H9 (cell line): ENCODE results near the gene BORCS6. TPM values are rescaled to one million over a fixed set of nuclear protein-coding genes. Genes with fewer than 3 reads are reported as not detected.
A peak's percentile ranks its signal among the peaks of the same experiment; 100 is the strongest.

ENCODE experiments used
- DNase-seq: peaks from one replicate; pipeline ENCODE4 v3.0.0-alpha.2; 2017
- H2AFZ ChIP-seq: one replicate; pipeline ENCODE4 v1.6.1; 2013; ENCODE audit warnings: mild to moderate bottlenecking, low read length, control low read depth, moderate library complexity
- H2AK5ac ChIP-seq: 2 replicates; pipeline ENCODE4 v1.6.1; 2013; ENCODE audit warnings: low read length, control low read depth, mixed read lengths; ENCODE audit not compliant: insufficient read length
- H2BK120ac ChIP-seq: one replicate; pipeline ENCODE4 v1.6.1; 2013; ENCODE audit warnings: low read depth, mild to moderate bottlenecking, low read length, control low read depth, inconsistent platforms; ENCODE audit not compliant: poor library complexity, severe bottlenecking
- H2BK12ac ChIP-seq: 2 replicates; pipeline ENCODE4 v1.6.1; 2013; ENCODE audit warnings: low read length, control low read depth, mixed read lengths, low read depth; ENCODE audit not compliant: insufficient read length
- H2BK15ac ChIP-seq: 2 replicates; pipeline ENCODE4 v1.6.1; 2013; ENCODE audit warnings: low read depth, low read length, control low read depth
- H2BK20ac ChIP-seq: one replicate; pipeline ENCODE4 v1.6.1; 2013; ENCODE audit warnings: low read depth, mild to moderate bottlenecking, low read length, control low read depth, inconsistent platforms; ENCODE audit not compliant: poor library complexity, severe bottlenecking
- H2BK5ac ChIP-seq: 2 replicates; pipeline ENCODE4 v1.6.1; 2013; ENCODE audit warnings: low read length, control low read depth, mixed read lengths; ENCODE audit not compliant: insufficient read length
- H3K14ac ChIP-seq: 2 replicates; pipeline ENCODE4 v1.6.1; 2013; ENCODE audit warnings: low read length, control low read depth; ENCODE audit not compliant: insufficient read depth
- H3K18ac ChIP-seq: 2 replicates; pipeline ENCODE4 v1.6.1; 2013; ENCODE audit warnings: low read depth, mild to moderate bottlenecking, mixed read lengths, low read length, control low read depth; ENCODE audit not compliant: insufficient read length
- H3K23ac ChIP-seq: 2 replicates; pipeline ENCODE4 v1.6.1; 2013; ENCODE audit warnings: low read length, control low read depth, mixed read lengths, low read depth; ENCODE audit not compliant: insufficient read length
- H3K23me2 ChIP-seq: 2 replicates; pipeline ENCODE4 v1.6.1; 2013; ENCODE audit warnings: low read depth, mild to moderate bottlenecking, mixed read lengths, low read length, control low read depth; ENCODE audit not compliant: insufficient read length, poor library complexity, severe bottlenecking
- H3K27ac ChIP-seq: 2 replicates; pipeline ENCODE4 v1.5.1; 2013; ENCODE audit warnings: low read length, control low read depth, mixed read lengths, low read depth; ENCODE audit not compliant: insufficient read length
- H3K27me3 ChIP-seq: 2 replicates; pipeline ENCODE4 v1.6.1; 2013; ENCODE audit warnings: low read length, control low read depth, inconsistent platforms; ENCODE audit not compliant: insufficient read depth
- H3K4ac ChIP-seq: 2 replicates; pipeline ENCODE4 v1.6.1; 2013; ENCODE audit warnings: low read depth, mild to moderate bottlenecking, control low read depth, inconsistent platforms, low read length, moderate library complexity
- H3K4me1 ChIP-seq: 2 replicates; pipeline ENCODE4 v1.6.1; 2013; ENCODE audit warnings: low read length, control low read depth, inconsistent platforms; ENCODE audit not compliant: insufficient read depth
- H3K4me2 ChIP-seq: 2 replicates; pipeline ENCODE4 v1.6.1; 2013; ENCODE audit warnings: low read length, control low read depth, mixed read lengths; ENCODE audit not compliant: insufficient read length, insufficient read depth
- H3K56ac ChIP-seq: 2 replicates; pipeline ENCODE4 v1.6.1; 2013; ENCODE audit warnings: low read depth, mild to moderate bottlenecking, mixed read lengths, low read length, control low read depth; ENCODE audit not compliant: insufficient read length
- H3K79me1 ChIP-seq: 2 replicates; pipeline ENCODE4 v1.6.1; 2013; ENCODE audit warnings: low read depth, mild to moderate bottlenecking, moderate library complexity, low read length, control low read depth, inconsistent platforms; ENCODE audit not compliant: insufficient read depth, poor library complexity, severe bottlenecking
- H3K79me2 ChIP-seq: 2 replicates; pipeline ENCODE4 v1.6.1; 2013; ENCODE audit warnings: low read length, control low read depth, inconsistent platforms; ENCODE audit not compliant: insufficient read depth
- H3K9ac ChIP-seq: 2 replicates; pipeline ENCODE4 v1.6.1; 2013; ENCODE audit warnings: low read length, control low read depth, mixed read lengths; ENCODE audit not compliant: insufficient read length; ENCODE audit errors: extremely low read depth
- H3K9me3 ChIP-seq: one replicate; pipeline ENCODE4 v1.6.1; 2013; ENCODE audit warnings: low read depth, low read length, inconsistent platforms; ENCODE audit not compliant: control insufficient read depth
- H3T11ph ChIP-seq: one replicate; pipeline ENCODE4 v1.6.1; 2013; ENCODE audit warnings: mild to moderate bottlenecking, low read length, control low read depth, inconsistent platforms
- H4K20me1 ChIP-seq: one replicate; pipeline ENCODE4 v1.6.1; 2013; ENCODE audit not compliant: control insufficient read depth, insufficient read length, insufficient read depth
- H4K5ac ChIP-seq: 2 replicates; pipeline ENCODE4 v1.6.1; 2013; ENCODE audit warnings: low read depth, mild to moderate bottlenecking, mixed read lengths, low read length, control low read depth; ENCODE audit not compliant: insufficient read length
- H4K8ac ChIP-seq: replicated peaks from 2 replicates; pipeline ENCODE4 v1.6.1; 2013; ENCODE audit warnings: low read length, control low read depth, mixed read lengths, low read depth; ENCODE audit not compliant: insufficient read length
- H4K91ac ChIP-seq: 2 replicates; pipeline ENCODE4 v1.6.1; 2013; ENCODE audit warnings: low read depth, mild to moderate bottlenecking, moderate library complexity, mixed read lengths, low read length, control low read depth; ENCODE audit not compliant: insufficient read length
- H3K27ac Mint-ChIP-seq, 3 experiments: 2 replicates in 2 of 3; 3 replicates in 1 of 3; pipeline ENCODE4 v1.8.0; 2020 to 2021; ENCODE audit warnings: mixed read lengths in 3 of 3, mild to moderate bottlenecking in 1 of 3, moderate library complexity in 1 of 3
- H3K27me3 Mint-ChIP-seq: 2 replicates; pipeline ENCODE4 v1.8.0; 2021; ENCODE audit warnings: low read depth, mild to moderate bottlenecking, moderate library complexity, mixed read lengths
- H3K36me3 Mint-ChIP-seq, 3 experiments: 2 replicates in 2 of 3; 3 replicates in 1 of 3; pipeline ENCODE4 v1.8.0; 2020 to 2021; ENCODE audit warnings: low read depth in 3 of 3, mixed read lengths in 3 of 3; ENCODE audit not compliant: insufficient read depth in 1 of 3
- H3K4me1 Mint-ChIP-seq, 2 experiments: 2 replicates each; pipeline ENCODE4 v1.8.0; 2020; ENCODE audit warnings: mixed read lengths in 2 of 2
- H3K4me3 Mint-ChIP-seq, 2 experiments: 2 replicates in 1 of 2; 3 replicates in 1 of 2; pipeline ENCODE4 v1.8.0; 2020 to 2021; ENCODE audit warnings: mild to moderate bottlenecking in 2 of 2, mixed read lengths in 2 of 2, moderate library complexity in 1 of 2
- H3K9me3 Mint-ChIP-seq, 2 experiments: 2 replicates in 1 of 2; 3 replicates in 1 of 2; pipeline ENCODE4 v1.8.0; 2020; ENCODE audit warnings: mild to moderate bottlenecking in 2 of 2, mixed read lengths in 2 of 2, moderate library complexity in 1 of 2
- CTCF ChIP-seq: fragments of 200-600 bp; sonication (generic); conservative IDR thresholded peaks from 3 replicates; pipeline ENCODE4 v1.8.0; 2021; ENCODE audit warnings: antibody characterized with exemption, mild to moderate bottlenecking
- WGBS: extraction: QIAGEN DNeasy Blood & Tissue Kit; methylation state at CpG from one replicate; pipeline ENCODE4 v1.1.7; 2013; ENCODE audit warnings: missing lambda C conversion rate, low lambda C conversion rate, mixed read lengths; ENCODE audit not compliant: insufficient read length; ENCODE audit errors: extremely low coverage; 5-methylcytosine and 5-hydroxymethylcytosine counted together
- total RNA-seq: library from RNA; stranded (reverse); gene quantifications from 2 replicates; pipeline ENCODE4 v1.2.1, GENCODE V29; 2021

BORCS6 gene
- total RNA-seq, 1 experiment from 2014 or later, result 3.1 TPM

GRCh38 chr17:8142158-8142886 lies 47.7 kb downstream of the BORCS6 start:
- no peaks in the 10 kb centered on the region for H3K79me2 ChIP-seq
- H3K23me2 ChIP-seq, result peaks cover 8% of the 10 kb centered on the region
- no peak overlapping the region for H3K14ac ChIP-seq
- H2BK120ac ChIP-seq, result no peak overlapping the region
- TF ChIP-seq CTCF, result no peak
- H3K27ac ChIP-seq, result no peak overlapping the region
- no peak overlapping the region for H3K9ac ChIP-seq
- H4K8ac ChIP-seq, result no peak overlapping the region
- no peaks in the 10 kb centered on the region for H3K79me1 ChIP-seq
- no peaks in the 10 kb centered on the region for H3K9me3 ChIP-seq
- no peak overlapping the region for H3K23ac ChIP-seq
- H3K4me1 Mint-ChIP-seq, result 0 out of 4 replicates have a peak, but pooled peaks cover 0 to 2% of the 10 kb centered on the region in 2 experiments
- no peak overlapping the region for H3K4me2 ChIP-seq
- no CpG with 5 or more reads among the region's 23 CpGs for WGBS
- no peak overlapping the region for H2BK20ac ChIP-seq
- no peak overlapping the region for H2BK15ac ChIP-seq
- no peak overlapping the region for H3K27ac Mint-ChIP-seq
- no peak overlapping the region for H3K56ac ChIP-seq
- peaks cover 24 to 67% (median 43%) of the 10 kb centered on the region in 3 experiments for H3K36me3 Mint-ChIP-seq
- H3K18ac ChIP-seq, result no peak overlapping the region
- H4K5ac ChIP-seq, result no peak overlapping the region
- H3K9me3 Mint-ChIP-seq, result no peaks in the 10 kb centered on the region
- no peaks in the 10 kb centered on the region for H4K20me1 ChIP-seq
- H3K27me3 Mint-ChIP-seq, result peaks cover 3% of the 10 kb centered on the region; the same call in 1 of the 2 replicates
- H4K91ac ChIP-seq, result no peak overlapping the region
- H3K27me3 ChIP-seq, result no peaks in the 10 kb centered on the region
- no peak overlapping the region for H2BK12ac ChIP-seq
- H2BK5ac ChIP-seq, result no peak overlapping the region
- no peaks in the 10 kb centered on the region for H3K4me1 ChIP-seq
- H3K4me3 Mint-ChIP-seq, result peak overlapping the region in 1 of 2 experiments; percentile 7; a peak in 1 of 5 replicates
- no peak overlapping the region for H2AK5ac ChIP-seq
- no peak overlapping the region for H3K4ac ChIP-seq
- H2AFZ ChIP-seq, result no peak overlapping the region
- peak; percentile 33 for DNase-seq
- no peak overlapping the region for H3T11ph ChIP-seq
